GM19463 (cell line): ENCODE results near the gene IRAG1.

Source experiments
- ATAC-seq: cut with Tn5 transposase; IDR thresholded peaks from one replicate; pipeline ENCODE4 v1.9.1; 2021; ENCODE audit warnings: mild to moderate bottlenecking, moderate library complexity; ENCODE audit not compliant: unreplicated experiment

IRAG1 gene

DNA sequence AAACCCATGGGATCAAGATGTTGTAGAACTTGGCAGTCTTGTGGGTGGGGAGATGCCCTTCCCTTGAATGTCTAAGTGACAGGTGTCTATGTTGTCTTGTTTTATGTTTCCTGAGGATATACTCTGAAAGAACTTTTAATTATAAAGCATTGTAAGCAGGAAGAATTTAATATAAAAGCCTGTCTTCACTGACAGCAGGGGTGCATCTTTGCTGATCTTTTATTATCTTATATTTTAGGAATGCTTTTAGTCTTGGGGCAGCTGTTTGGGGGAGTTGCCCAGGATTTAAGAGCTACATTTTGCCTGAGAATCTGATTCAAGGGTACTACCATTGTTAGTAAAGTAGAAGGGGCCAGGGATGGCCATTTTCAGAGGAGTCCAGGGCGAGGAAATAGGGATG lies 43.4 kb downstream of the IRAG1 start:
- ATAC-seq: no peak

- no peak for ATAC-seq
Observed at GRCh38 chr11:10648871-10649270, 44.7 kb downstream of the IRAG1 start.

DNA sequence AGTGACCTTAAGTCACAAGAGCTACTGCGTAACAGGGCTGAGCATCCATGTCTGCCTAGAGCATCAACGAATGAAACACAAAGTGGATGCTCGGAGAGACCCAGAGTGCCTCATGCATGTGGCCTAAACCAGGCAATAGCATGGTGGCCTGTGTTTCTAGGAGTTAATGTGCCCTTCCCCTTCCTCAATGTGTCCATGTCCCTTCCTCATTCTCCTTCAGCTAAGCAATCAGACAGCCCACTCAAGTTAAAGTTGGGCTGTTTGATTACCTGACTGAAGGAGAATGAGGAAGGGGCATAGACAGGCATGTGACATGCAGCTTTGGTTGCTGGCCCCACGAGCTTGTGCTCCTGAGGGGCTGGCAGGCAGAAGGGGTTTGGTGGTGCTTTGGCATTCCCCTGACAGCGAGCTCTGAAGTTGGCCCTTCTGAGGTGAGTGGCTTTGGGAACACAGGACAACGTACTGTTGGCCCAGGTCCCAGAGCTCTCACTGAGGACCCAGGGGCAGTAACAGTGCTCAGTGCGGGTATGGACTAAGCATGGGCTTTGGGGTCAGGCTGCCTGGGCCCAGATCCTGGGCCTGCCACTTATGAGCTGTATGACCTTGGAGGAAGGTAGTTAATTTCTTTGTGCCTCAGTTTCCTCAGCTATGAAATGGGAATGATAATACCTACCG lies 46.7 kb downstream of the IRAG1 start:
- ATAC-seq: no peak

DNA sequence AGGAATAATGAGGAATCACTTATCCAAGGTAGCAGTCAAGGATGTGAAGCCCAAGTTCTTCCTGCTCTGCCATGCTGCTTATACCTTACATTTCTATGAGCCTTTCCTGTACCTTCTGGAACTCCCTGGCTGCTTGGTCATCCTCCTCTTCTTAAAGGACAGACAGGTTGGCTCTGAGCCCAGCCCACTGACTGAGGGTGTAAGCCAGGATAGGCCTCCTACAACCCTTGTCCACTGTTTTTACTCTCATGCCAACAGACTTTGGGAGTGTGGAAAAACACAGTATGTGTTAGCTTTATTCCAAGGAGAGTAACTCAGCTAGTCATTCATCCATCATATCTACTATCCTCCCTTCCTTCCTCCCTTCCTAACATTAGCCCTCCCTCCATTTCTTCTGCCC lies 47.5 kb downstream of the IRAG1 start:
- no peak for ATAC-seq

DNA sequence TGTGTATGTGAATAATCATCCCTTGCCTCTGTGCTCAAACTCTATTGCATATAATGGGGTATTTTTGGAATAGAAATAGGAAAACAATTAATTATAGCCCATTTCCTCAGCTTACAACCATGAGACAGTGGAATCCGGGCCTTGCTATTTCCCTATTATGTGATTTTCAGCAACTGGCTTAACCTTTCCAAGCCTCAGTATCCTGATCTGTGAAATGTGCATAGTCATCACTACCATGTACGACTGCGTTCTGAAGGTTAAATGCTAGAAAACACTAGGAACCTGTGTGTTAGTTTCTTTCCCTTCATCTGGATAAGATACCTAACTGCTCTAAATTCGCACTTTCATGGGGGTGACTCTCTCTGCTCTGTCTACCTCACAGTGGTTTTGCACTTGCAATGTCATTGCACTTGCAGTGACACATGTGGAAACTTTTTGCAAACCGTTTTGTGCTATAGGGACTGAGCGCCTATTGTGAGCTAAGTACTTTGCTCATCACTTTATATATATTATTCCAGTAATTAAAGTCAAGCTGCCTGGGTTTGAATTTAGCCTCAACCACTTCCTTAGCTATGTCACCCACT lies 48.3 kb downstream of the IRAG1 start:
- no peak for ATAC-seq
